ENCODE results near the gene PPFIBP1.
A peak's percentile ranks its signal among the peaks of the same experiment; 100 is the strongest.

Gene PPFIBP1

DNA sequence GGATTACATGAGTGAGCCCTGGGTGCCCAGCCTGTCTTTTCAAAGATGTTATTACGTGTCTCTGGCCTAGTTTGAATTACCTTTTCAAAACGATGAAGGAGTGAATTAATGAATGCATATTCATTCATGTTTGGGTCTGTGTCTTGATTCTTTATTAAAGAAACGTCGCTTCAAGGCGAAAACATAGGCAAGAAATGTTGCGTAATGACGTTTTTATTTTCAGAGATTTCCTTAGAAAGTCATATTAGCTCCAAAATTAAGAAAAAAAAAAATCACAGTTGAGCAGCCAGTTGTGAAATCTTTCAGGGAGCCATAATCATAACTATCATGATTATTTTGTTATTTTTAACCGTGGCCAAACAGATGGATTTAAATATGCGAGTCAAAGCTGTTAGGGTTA lies 3.5 kb downstream of the PPFIBP1 start:
- Histone ChIP-seq H3K9me3 (ENCODE audit: control insufficient read depth, low read length) (no peaks in the 10 kb centered on the region), H3K27ac (ENCODE audit: low read depth, low read length, severe bottlenecking) (no peak overlapping the region), H3K4me3 (ENCODE audit: extremely low read depth, insufficient read depth, low read length, poor library complexity, severe bottlenecking) (no peak overlapping the region), H3K4me1 (ENCODE audit: control insufficient read depth, insufficient read depth, low read length, poor library complexity, severe bottlenecking) (peaks cover 8% of the 10 kb centered on the region), H3K36me3 (ENCODE audit: control insufficient read depth, insufficient read depth, low read length) (peaks cover 39% of the 10 kb centered on the region)
- WGBS, 2 experiments (ENCODE audit: insufficient coverage in 2 of 2): 92 to 96% methylated on average over 4 of the region's 9 CpGs

DNA sequence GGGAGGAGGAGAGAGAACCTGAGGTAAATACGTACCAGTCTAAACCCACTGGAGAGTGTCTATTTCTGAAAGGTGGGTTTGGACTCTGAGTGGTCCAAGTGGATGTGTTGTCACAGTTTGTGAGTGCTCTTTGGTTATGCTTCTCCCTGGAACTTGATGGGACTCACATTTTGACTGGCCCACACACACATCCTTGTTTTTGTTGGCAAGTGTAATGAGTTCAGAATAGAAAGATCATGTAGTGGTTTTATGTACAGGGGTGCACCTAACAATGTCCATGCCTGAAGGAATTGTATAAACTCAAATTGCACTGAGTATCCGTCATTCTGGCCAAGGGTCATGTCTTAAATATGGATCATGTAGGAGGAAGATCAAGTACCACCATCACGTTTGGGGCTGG lies 4.8 kb downstream of the PPFIBP1 start:
- H3K4me3 ChIP-seq (ENCODE audit: extremely low read depth, insufficient read depth, low read length, poor library complexity, severe bottlenecking): no peak overlapping the region
- no peak overlapping the region for H3K27ac ChIP-seq (ENCODE audit: low read depth, low read length, severe bottlenecking)
- WGBS, 2 experiments (ENCODE audit: insufficient coverage in 2 of 2): 100% methylated on average over 2 to 3 of the region's 3 CpGs
- H3K4me1 ChIP-seq (ENCODE audit: control insufficient read depth, insufficient read depth, low read length, poor library complexity, severe bottlenecking): peaks cover 4% of the 10 kb centered on the region
- no peaks in the 10 kb centered on the region for H3K9me3 ChIP-seq (ENCODE audit: control insufficient read depth, low read length)
- H3K36me3 ChIP-seq (ENCODE audit: control insufficient read depth, insufficient read depth, low read length): peaks cover 47% of the 10 kb centered on the region

DNA sequence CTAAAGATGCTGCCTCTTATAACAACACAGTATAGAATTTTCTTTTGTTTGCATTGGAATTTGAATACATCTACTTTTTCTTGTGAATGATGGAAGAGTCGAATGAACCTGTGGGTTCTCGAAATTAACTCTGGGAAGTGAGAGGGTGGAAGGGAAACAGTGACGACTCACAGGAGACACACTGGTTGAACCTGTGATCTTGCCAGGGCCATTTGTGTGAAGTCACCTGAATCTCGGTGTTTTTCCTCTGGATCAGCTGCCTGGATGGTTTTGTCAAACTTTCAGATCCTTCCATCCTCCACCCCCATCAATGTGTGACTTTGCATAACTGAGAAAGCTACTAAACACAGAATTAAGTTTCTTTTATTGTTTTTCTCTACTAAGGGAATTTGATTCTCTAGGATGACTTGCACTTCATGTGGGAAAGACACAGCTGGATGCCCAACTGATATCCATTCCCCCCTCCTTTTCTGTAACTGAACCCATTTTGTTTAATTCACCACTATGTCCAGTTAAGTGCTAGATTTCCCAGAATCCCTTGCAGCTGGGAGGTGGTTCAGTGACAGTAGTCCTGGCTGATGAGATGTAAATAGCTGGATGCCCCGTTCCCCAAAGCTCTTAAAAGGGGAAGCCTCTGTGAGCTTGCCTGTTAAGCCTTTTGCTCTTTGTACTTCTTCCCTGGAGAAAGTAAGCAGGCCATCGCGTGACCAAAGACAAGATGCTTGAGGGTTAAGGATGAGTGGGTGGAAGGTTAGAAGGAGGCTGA lies 6.3 kb downstream of the PPFIBP1 start:
- H3K36me3 ChIP-seq (ENCODE audit: control insufficient read depth, insufficient read depth, low read length): peaks cover 54% of the 10 kb centered on the region
- no peaks in the 10 kb centered on the region for H3K9me3 ChIP-seq (ENCODE audit: control insufficient read depth, low read length)
- 75 to 81% methylated on average over 4 to 7 of the region's 7 CpGs for WGBS, 2 experiments (ENCODE audit: insufficient coverage in 2 of 2)
- H3K27ac ChIP-seq (ENCODE audit: low read depth, low read length, severe bottlenecking): no peak overlapping the region
- no peak overlapping the region for H3K4me3 ChIP-seq (ENCODE audit: extremely low read depth, insufficient read depth, low read length, poor library complexity, severe bottlenecking)
- H3K4me1 ChIP-seq (ENCODE audit: control insufficient read depth, insufficient read depth, low read length, poor library complexity, severe bottlenecking): peaks cover 11% of the 10 kb centered on the region

DNA sequence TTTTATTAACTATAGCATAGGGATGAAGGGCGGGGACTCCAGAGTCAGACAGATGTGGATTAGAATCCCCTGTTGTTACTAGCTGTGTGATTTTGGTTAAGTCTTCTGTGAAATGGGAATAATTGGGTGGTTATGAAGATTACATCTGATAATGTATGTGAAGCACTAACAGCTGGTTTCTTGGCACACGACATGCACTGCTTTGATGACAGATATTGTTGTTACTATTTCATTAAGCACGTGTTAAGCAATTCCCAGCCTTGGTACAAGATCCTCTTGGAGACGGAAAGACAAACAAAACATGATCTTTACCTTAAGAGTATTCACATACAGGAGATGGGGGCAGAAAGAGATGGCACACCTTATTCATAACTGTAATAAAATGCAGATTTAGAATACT lies 7.9 kb downstream of the PPFIBP1 start:
- no peak overlapping the region for H3K27ac ChIP-seq (ENCODE audit: low read depth, low read length, severe bottlenecking)

DNA sequence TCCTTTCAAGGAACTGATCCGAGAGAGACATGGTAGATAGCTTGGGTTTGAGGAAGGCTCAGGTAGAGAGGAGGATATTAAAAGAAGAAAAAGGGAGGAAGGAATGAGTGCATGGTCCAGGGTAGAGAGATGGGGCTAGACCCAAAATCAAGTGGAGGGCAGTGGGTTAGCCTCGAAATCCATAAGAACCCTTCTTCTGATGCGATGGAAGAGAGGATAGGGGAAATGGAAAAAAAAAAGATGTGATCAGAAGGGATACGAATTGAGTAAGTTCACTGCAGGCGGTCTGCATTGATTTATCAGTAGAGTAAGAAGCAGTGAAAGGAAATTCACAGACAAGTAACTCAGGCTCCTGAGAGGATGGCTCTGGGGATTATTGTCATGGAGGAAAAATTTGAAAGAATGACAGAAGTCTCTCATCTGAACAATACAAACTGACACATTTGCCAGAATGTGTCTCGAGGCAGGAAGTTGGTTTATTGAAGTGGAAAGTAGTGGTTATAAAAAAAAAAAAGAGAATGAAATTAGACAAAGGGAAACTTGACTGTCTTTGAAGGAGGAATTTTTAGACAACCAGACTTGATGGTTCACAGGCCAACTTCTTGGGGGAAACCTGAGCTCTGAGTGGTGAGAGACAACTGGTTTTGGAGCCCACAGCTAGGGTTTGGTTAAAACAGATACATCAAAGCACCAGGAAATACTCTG lies 10.2 kb downstream of the PPFIBP1 start:
- 91 to 97% methylated on average over 6 of the region's 6 CpGs for WGBS, 2 experiments (ENCODE audit: insufficient coverage in 2 of 2)
- H3K27ac ChIP-seq (ENCODE audit: low read depth, low read length, severe bottlenecking): peak overlapping the region; percentile 1
- H3K4me1 ChIP-seq (ENCODE audit: control insufficient read depth, insufficient read depth, low read length, poor library complexity, severe bottlenecking): peaks cover 28% of the 10 kb centered on the region
- no peaks in the 10 kb centered on the region for H3K9me3 ChIP-seq (ENCODE audit: control insufficient read depth, low read length)
- H3K4me3 ChIP-seq (ENCODE audit: extremely low read depth, insufficient read depth, low read length, poor library complexity, severe bottlenecking): no peak overlapping the region
- H3K36me3 ChIP-seq (ENCODE audit: control insufficient read depth, insufficient read depth, low read length): peaks cover 51% of the 10 kb centered on the region

More for the DNA sequence above, 7.9 kb downstream of the PPFIBP1 start:
- no peak overlapping the region for H3K4me3 ChIP-seq (ENCODE audit: extremely low read depth, insufficient read depth, low read length, poor library complexity, severe bottlenecking)
- peaks cover 11% of the 10 kb centered on the region for H3K4me1 ChIP-seq (ENCODE audit: control insufficient read depth, insufficient read depth, low read length, poor library complexity, severe bottlenecking)
- H3K9me3 ChIP-seq (ENCODE audit: control insufficient read depth, low read length): no peaks in the 10 kb centered on the region
- peaks cover 65% of the 10 kb centered on the region for H3K36me3 ChIP-seq (ENCODE audit: control insufficient read depth, insufficient read depth, low read length)
- 100% methylated on average over 1 of the region's 4 CpGs for WGBS, 2 experiments (ENCODE audit: insufficient coverage in 2 of 2)

DNA sequence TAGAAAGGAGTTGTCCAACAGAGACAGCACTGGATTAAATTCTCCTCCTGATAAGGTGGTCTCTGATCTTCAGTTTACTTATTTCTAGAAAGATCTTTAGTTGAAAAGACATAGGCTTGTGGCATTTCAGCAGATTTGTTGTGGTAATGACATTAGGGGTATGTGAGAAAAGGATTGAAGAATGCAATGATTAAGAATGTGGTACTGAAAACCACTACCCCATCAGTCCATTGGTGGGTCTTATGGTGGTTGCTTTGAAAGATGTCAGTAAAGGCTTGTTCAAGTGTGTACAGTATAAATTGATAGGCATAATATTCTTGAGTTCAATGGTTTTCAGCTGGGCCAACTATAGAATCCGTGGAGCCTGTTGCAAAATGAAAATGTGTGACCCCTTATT lies 10.8 kb downstream of the PPFIBP1 start:
- H3K4me1 ChIP-seq (ENCODE audit: control insufficient read depth, insufficient read depth, low read length, poor library complexity, severe bottlenecking): peaks cover 28% of the 10 kb centered on the region
- WGBS, 2 experiments (ENCODE audit: insufficient coverage in 2 of 2): 100% methylated on average over 1 of the region's 1 CpG; no CpG with 5 or more reads in 1 of the 2 experiments
- H3K9me3 ChIP-seq (ENCODE audit: control insufficient read depth, low read length): no peaks in the 10 kb centered on the region
- peaks cover 45% of the 10 kb centered on the region for H3K36me3 ChIP-seq (ENCODE audit: control insufficient read depth, insufficient read depth, low read length)
- H3K27ac ChIP-seq (ENCODE audit: low read depth, low read length, severe bottlenecking): peak overlapping the region; percentile 1
- no peak overlapping the region for H3K4me3 ChIP-seq (ENCODE audit: extremely low read depth, insufficient read depth, low read length, poor library complexity, severe bottlenecking)

DNA sequence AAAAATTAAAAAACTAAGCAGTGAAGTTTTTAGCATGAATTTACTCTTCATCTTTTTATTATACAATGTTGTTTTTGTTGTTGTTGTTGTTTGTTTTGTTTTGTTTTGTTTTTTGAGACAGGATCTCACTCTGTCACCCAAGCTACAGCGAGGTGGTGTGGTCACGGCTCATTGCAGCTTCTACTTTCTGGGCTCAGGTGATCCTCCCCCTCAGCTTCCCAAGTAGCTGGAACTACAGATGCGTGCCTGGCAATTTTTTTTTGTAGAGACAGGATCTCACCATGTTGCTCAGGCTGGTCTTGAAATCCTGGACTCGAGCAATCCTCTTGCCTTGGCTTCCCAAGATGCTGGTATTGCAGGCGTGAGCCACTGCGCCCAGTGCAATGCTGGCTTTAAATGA lies 11.3 kb downstream of the PPFIBP1 start:
- H3K36me3 ChIP-seq (ENCODE audit: control insufficient read depth, insufficient read depth, low read length): peaks cover 41% of the 10 kb centered on the region
- no peaks in the 10 kb centered on the region for H3K9me3 ChIP-seq (ENCODE audit: control insufficient read depth, low read length)
- H3K27ac ChIP-seq (ENCODE audit: low read depth, low read length, severe bottlenecking): no peak overlapping the region
- WGBS, 2 experiments (ENCODE audit: insufficient coverage in 2 of 2): 96 to 97% methylated on average over 5 to 6 of the region's 6 CpGs
- H3K4me1 ChIP-seq (ENCODE audit: control insufficient read depth, insufficient read depth, low read length, poor library complexity, severe bottlenecking): peaks cover 28% of the 10 kb centered on the region
- H3K4me3 ChIP-seq (ENCODE audit: extremely low read depth, insufficient read depth, low read length, poor library complexity, severe bottlenecking): no peak overlapping the region

DNA sequence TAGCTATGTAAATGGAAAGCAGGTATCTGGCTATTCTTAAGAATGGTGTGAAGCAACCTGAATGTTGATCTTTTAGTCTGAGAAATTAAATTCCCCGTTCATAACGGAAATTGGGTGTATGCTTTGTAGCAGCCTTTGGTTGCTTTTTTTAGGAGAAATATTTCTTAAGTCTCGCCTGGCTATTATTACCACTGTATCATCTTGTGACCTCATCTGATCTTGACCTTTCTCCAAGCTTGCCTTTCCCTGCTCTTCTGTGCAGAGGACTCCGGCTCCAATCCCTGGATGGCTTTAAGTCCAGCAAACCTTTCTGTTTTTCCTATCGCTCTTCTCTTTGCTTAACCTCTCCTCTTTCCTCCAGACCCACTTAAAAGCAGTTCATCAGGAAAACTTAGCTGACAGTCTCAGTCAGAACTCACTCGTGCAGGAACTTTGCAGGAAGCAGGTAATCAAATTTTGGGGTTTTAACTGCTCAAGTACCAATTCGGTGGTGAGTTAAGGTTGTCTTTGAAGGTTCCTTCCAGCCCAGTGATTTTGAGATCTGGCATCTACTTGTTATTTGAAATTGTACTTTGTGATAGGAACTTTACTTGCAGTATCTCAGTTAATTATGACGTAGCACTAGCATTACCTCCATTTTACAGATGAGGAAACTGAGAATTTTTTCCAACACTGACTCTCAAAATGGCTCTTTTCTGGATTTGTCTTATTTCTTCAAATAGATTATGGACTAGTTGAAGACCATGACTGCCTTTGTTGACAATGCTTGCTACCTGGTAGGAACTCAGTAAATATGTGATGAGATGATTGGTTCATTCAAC lies 14.1 kb downstream of the PPFIBP1 start:
- Histone ChIP-seq H3K4me1 (ENCODE audit: control insufficient read depth, insufficient read depth, low read length, poor library complexity, severe bottlenecking) (peaks cover 50% of the 10 kb centered on the region), H3K4me3 (ENCODE audit: extremely low read depth, insufficient read depth, low read length, poor library complexity, severe bottlenecking) (no peak overlapping the region), H3K36me3 (ENCODE audit: control insufficient read depth, insufficient read depth, low read length) (peaks cover 36% of the 10 kb centered on the region), H3K27ac (ENCODE audit: low read depth, low read length, severe bottlenecking) (no peak overlapping the region), H3K9me3 (ENCODE audit: control insufficient read depth, low read length) (no peaks in the 10 kb centered on the region)
- WGBS, 2 experiments (ENCODE audit: insufficient coverage in 2 of 2): 90 to 94% methylated on average over 5 to 7 of the region's 8 CpGs

DNA sequence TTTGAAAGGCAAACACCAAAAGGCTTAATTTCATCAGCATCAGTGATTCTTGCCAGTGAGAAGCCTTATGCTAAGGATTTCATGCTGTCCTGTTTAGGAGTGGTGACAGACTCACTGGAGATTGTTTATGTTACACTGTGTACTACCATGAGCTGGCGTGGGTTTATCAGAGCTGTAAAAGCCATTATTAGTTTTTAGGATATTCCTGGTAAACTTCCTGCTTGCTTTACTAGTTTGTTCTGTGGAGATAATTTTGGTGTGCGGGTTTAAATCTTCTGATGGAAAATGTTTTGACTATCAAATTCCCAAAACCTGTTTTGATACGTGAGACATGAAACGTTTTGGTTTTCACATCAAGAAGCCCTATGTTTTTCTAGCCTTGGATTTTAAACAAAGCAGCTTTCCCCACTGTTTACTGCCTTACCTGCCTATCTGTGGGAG lies 15.2 kb downstream of the PPFIBP1 start:
- Histone ChIP-seq H3K36me3 (ENCODE audit: control insufficient read depth, insufficient read depth, low read length) (peaks cover 33% of the 10 kb centered on the region), H3K4me3 (ENCODE audit: extremely low read depth, insufficient read depth, low read length, poor library complexity, severe bottlenecking) (no peak overlapping the region), H3K9me3 (ENCODE audit: control insufficient read depth, low read length) (no peaks in the 10 kb centered on the region), H3K4me1 (ENCODE audit: control insufficient read depth, insufficient read depth, low read length, poor library complexity, severe bottlenecking) (peaks cover 42% of the 10 kb centered on the region), H3K27ac (ENCODE audit: low read depth, low read length, severe bottlenecking) (peak overlapping the region; percentile 39)
- 79 to 88% methylated on average over 2 to 3 of the region's 4 CpGs for WGBS, 2 experiments (ENCODE audit: insufficient coverage in 2 of 2)

DNA sequence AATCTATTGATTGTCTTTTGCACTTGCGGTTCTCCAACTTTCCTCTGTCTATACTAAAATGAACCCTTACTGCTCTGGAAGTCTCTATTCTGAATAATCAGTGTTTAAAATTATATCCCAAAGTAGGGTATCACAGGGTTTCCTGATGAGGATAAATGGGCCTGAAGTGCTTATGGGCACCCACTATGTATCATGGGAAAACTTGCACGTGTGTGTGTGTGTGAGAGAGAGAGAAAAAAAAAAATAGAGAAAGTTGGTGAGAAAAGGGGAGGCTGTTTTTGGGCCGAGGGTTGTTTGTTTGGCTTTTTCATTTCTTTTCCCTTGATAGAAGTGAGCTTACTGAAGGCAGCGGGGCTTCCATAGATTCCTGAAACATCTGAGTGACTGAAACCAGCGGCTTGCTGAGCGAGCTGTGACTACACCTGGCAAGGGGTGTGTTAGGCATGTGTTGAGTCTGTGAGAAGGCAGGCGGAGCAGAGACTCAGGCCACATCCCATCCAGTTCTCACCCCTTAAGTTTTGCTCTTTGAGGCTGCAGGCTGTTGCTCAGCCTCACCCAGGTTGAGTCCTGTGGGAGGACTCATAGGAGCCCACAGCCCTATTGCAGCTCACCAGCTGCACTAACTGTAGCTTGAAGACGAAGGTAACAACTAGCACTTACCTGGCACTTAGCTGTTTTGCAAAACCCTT lies 17.2 kb downstream of the PPFIBP1 start:
- WGBS, 2 experiments (ENCODE audit: insufficient coverage in 2 of 2): 66 to 88% methylated on average over 4 to 6 of the region's 8 CpGs
- Histone ChIP-seq H3K27ac (ENCODE audit: low read depth, low read length, severe bottlenecking) (no peak overlapping the region), H3K36me3 (ENCODE audit: control insufficient read depth, insufficient read depth, low read length) (peaks cover 37% of the 10 kb centered on the region), H3K9me3 (ENCODE audit: control insufficient read depth, low read length) (no peaks in the 10 kb centered on the region), H3K4me1 (ENCODE audit: control insufficient read depth, insufficient read depth, low read length, poor library complexity, severe bottlenecking) (peaks cover 42% of the 10 kb centered on the region), H3K4me3 (ENCODE audit: extremely low read depth, insufficient read depth, low read length, poor library complexity, severe bottlenecking) (no peak overlapping the region)
